Measurements from ENCODE around the gene ST3GAL5. TPM values are rescaled to one million over a fixed set of nuclear protein-coding genes. Genes with fewer than 3 reads are reported as not detected.

Gene ST3GAL5
- total RNA-seq, 1 donor from 2014 or later, result 20.0 TPM

DNA sequence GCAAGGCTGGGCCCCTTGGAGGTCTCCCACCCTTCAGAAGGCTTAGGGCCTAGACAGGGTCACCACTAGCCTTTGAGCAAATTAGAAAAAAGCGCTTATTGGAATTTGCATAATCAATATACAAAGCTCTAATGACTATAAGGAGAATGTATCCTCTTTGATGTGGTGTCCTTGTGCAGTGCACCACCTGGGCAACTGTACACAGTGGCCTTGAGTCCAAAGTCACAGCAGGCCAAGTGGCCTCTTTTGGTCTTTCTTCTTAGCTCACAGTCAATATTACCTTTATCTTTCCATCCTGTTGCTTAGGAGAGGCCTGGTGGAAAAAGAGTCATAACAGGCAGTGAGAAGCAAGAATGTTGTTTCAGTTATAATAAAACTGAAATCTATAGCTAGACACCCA is 19.7 kb upstream of the ST3GAL5 start:
- Histone ChIP-seq H3K4me3 (ENCODE audit: insufficient read depth, low read depth, low read length) (no peak overlapping the region), H3K79me2 (ENCODE audit: insufficient read depth, low read length) (no peaks in the 10 kb centered on the region), H3K9ac (ENCODE audit: low read length) (no peak overlapping the region), H2AFZ (ENCODE audit: low read depth, low read length) (no peak overlapping the region), H3K27me3 (ENCODE audit: insufficient read depth, low read length) (peaks cover 5% of the 10 kb centered on the region), H3K9me3 (ENCODE audit: insufficient read depth, low read depth, low read length) (no peaks in the 10 kb centered on the region), H3K4me1 (ENCODE audit: insufficient read depth, low read length) (peaks cover 9% of the 10 kb centered on the region), H3K36me3 (ENCODE audit: insufficient read depth, low read length) (no peaks in the 10 kb centered on the region), H3K27ac (ENCODE audit: low read depth, low read length) (no peak overlapping the region), H3K4me2 (ENCODE audit: low read length) (no peak overlapping the region), H4K20me1 (ENCODE audit: insufficient read depth, low read length) (no peaks in the 10 kb centered on the region)
- Mint-ChIP-seq H3K36me3 (ENCODE audit: low read depth, unreplicated experiment) (no peaks in the 10 kb centered on the region), H3K4me3 (ENCODE audit: unreplicated experiment) (no peak overlapping the region), H3K9me3 (ENCODE audit: unreplicated experiment) (no peaks in the 10 kb centered on the region), H3K4me1 (ENCODE audit: low read depth, unreplicated experiment) (peaks cover 18% of the 10 kb centered on the region), H3K27me3 (ENCODE audit: low read depth, unreplicated experiment) (peaks cover 3% of the 10 kb centered on the region), H3K27ac (ENCODE audit: unreplicated experiment) (no peak overlapping the region)
- DNase-seq (ENCODE audit: low read depth) (no peak), FAIRE-seq (no peak)
- no peak for TF ChIP-seq EZH2 (IDR thresholded peaks at IDR 0.05; ENCODE audit: insufficient read depth, low read length)
- TF ChIP-seq, protein P1, sequence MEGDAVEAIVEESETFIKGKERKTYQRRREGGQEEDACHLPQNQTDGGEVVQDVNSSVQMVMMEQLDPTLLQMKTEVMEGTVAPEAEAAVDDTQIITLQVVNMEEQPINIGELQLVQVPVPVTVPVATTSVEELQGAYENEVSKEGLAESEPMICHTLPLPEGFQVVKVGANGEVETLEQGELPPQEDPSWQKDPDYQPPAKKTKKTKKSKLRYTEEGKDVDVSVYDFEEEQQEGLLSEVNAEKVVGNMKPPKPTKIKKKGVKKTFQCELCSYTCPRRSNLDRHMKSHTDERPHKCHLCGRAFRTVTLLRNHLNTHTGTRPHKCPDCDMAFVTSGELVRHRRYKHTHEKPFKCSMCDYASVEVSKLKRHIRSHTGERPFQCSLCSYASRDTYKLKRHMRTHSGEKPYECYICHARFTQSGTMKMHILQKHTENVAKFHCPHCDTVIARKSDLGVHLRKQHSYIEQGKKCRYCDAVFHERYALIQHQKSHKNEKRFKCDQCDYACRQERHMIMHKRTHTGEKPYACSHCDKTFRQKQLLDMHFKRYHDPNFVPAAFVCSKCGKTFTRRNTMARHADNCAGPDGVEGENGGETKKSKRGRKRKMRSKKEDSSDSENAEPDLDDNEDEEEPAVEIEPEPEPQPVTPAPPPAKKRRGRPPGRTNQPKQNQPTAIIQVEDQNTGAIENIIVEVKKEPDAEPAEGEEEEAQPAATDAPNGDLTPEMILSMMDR (IDR thresholded peaks at IDR 0.05; ENCODE audit: insufficient read depth, low read depth, low read length), result no peak

DNA sequence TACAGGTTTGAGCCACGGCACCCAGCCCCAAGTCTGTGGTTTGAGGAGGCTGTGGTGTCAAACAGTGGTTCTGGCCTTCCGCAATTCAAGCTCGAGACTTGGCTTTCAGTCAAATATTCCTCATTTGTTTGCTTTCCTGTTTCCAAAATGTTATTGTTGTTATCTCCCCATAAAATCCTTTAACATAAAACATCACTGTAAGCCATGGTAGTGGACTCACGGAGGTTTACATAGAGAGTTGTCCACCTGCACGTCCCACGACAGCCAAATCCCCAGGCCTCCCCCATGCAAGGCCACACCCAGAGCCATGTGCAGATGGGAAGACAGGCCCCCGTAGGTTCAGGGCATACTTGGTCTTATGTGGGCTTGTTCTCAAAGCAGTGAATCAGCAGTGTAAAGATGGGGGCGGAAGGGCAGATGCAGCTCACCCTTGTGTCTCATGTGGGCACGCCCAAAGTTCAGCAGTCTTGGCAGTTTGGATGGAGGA is 18.9 kb upstream of the ST3GAL5 start:
- no peak overlapping the region for H3K27ac Mint-ChIP-seq (ENCODE audit: unreplicated experiment)
- H3K36me3 ChIP-seq (ENCODE audit: insufficient read depth, low read length), result no peaks in the 10 kb centered on the region
- TF ChIP-seq EZH2 (IDR thresholded peaks at IDR 0.05; ENCODE audit: insufficient read depth, low read length), result no peak
- TF ChIP-seq, protein P1 (IDR thresholded peaks at IDR 0.05; ENCODE audit: insufficient read depth, low read depth, low read length), result no peak
- H3K79me2 ChIP-seq (ENCODE audit: insufficient read depth, low read length), result no peaks in the 10 kb centered on the region
- H3K27me3 ChIP-seq (ENCODE audit: insufficient read depth, low read length), result peaks cover 5% of the 10 kb centered on the region
- peaks cover 18% of the 10 kb centered on the region for H3K4me1 Mint-ChIP-seq (ENCODE audit: low read depth, unreplicated experiment)
- peak; percentile 55 for DNase-seq (ENCODE audit: low read depth)
- no peak overlapping the region for H3K4me3 Mint-ChIP-seq (ENCODE audit: unreplicated experiment)
- H3K4me3 ChIP-seq (ENCODE audit: insufficient read depth, low read depth, low read length), result no peak overlapping the region
- H3K9me3 ChIP-seq (ENCODE audit: insufficient read depth, low read depth, low read length), result no peaks in the 10 kb centered on the region
- H3K9ac ChIP-seq (ENCODE audit: low read length), result no peak overlapping the region
- no peak overlapping the region for H3K27ac ChIP-seq (ENCODE audit: low read depth, low read length)
- no peaks in the 10 kb centered on the region for H3K9me3 Mint-ChIP-seq (ENCODE audit: unreplicated experiment)
- no peak overlapping the region for H2AFZ ChIP-seq (ENCODE audit: low read depth, low read length)
- H4K20me1 ChIP-seq (ENCODE audit: insufficient read depth, low read length), result no peaks in the 10 kb centered on the region
- H3K27me3 Mint-ChIP-seq (ENCODE audit: low read depth, unreplicated experiment), result peaks cover 6% of the 10 kb centered on the region
- H3K36me3 Mint-ChIP-seq (ENCODE audit: low read depth, unreplicated experiment), result no peaks in the 10 kb centered on the region
- no peak for FAIRE-seq
- peaks cover 9% of the 10 kb centered on the region for H3K4me1 ChIP-seq (ENCODE audit: insufficient read depth, low read length)
- no peak overlapping the region for H3K4me2 ChIP-seq (ENCODE audit: low read length)

DNA sequence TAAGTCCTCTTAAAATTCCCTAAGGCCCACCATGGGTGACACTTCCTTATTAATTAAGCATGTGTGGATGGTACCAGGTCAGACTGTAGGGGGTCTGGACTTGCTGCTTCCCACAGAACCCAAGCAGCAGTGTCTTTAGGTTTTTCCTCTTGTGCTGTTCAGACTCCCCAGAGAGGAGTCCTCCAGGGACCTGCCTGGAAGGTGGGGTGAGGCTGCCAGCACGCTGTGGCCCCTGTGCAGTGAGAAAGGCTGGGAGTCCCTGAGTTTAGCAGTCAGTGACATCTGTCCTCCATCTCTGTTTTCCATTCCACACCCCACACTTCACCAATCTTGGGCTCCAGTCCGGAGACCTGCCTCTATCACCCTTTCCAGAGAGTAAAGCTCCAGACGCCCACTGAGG is 18.0 kb upstream of the ST3GAL5 start:
- no peaks in the 10 kb centered on the region for H3K9me3 ChIP-seq (ENCODE audit: insufficient read depth, low read depth, low read length)
- no peak overlapping the region for H3K4me3 ChIP-seq (ENCODE audit: insufficient read depth, low read depth, low read length)
- H3K4me3 Mint-ChIP-seq (ENCODE audit: unreplicated experiment), result no peak overlapping the region
- H3K27ac ChIP-seq (ENCODE audit: low read depth, low read length), result no peak overlapping the region
- no peaks in the 10 kb centered on the region for H3K36me3 ChIP-seq (ENCODE audit: insufficient read depth, low read length)
- no peak for TF ChIP-seq EZH2 (IDR thresholded peaks at IDR 0.05; ENCODE audit: insufficient read depth, low read length)
- TF ChIP-seq, protein P1 (IDR thresholded peaks at IDR 0.05; ENCODE audit: insufficient read depth, low read depth, low read length), result no peak
- no peaks in the 10 kb centered on the region for H3K9me3 Mint-ChIP-seq (ENCODE audit: unreplicated experiment)
- H3K79me2 ChIP-seq (ENCODE audit: insufficient read depth, low read length), result no peaks in the 10 kb centered on the region
- no peak overlapping the region for H3K9ac ChIP-seq (ENCODE audit: low read length)
- FAIRE-seq, result no peak
- H3K4me1 ChIP-seq (ENCODE audit: insufficient read depth, low read length), result peaks cover 8% of the 10 kb centered on the region
- H3K27me3 Mint-ChIP-seq (ENCODE audit: low read depth, unreplicated experiment), result peaks cover 6% of the 10 kb centered on the region
- DNase-seq (ENCODE audit: low read depth), result no peak
- H3K4me1 Mint-ChIP-seq (ENCODE audit: low read depth, unreplicated experiment), result peaks cover 18% of the 10 kb centered on the region
- peaks cover 4% of the 10 kb centered on the region for H3K36me3 Mint-ChIP-seq (ENCODE audit: low read depth, unreplicated experiment)
- H3K27me3 ChIP-seq (ENCODE audit: insufficient read depth, low read length), result peaks cover 5% of the 10 kb centered on the region
- no peaks in the 10 kb centered on the region for H4K20me1 ChIP-seq (ENCODE audit: insufficient read depth, low read length)
- no peak overlapping the region for H2AFZ ChIP-seq (ENCODE audit: low read depth, low read length)
- H3K27ac Mint-ChIP-seq (ENCODE audit: unreplicated experiment), result no peak overlapping the region
- no peak overlapping the region for H3K4me2 ChIP-seq (ENCODE audit: low read length)

All from astrocyte (in vitro differentiated cells and primary cell).